Transverse colon (tissue), 4 donors: ENCODE data around the gene ATG5. TPM values are rescaled to one million over a fixed set of nuclear protein-coding genes. Genes with fewer than 3 reads are reported as not detected.

Source experiments
- DNase-seq: peaks from one replicate; pipeline ENCODE4 v3.0.0-alpha.2; 2019
- H3K27ac ChIP-seq, 4 donors: fragments of 200-600 bp; sonication (generic); 2 replicates each; pipeline ENCODE4 v1.5.1; 2016 to 2018; ENCODE audit warnings: inconsistent platforms in 4 of 4
- H3K27me3 ChIP-seq: fragments of 200-600 bp; sonication (generic); 2 replicates; pipeline ENCODE4 v1.5.1; 2017; ENCODE audit warnings: inconsistent platforms
- H3K36me3 ChIP-seq, 4 donors: fragments of 200-600 bp; sonication (generic); 2 replicates each; pipeline ENCODE4 v1.5.1; 2017 to 2019; ENCODE audit warnings: inconsistent platforms in 4 of 4
- H3K4me1 ChIP-seq, 4 donors: fragments of 200-600 bp; sonication (generic); 2 replicates each; pipeline ENCODE4 v1.5.1; 2017 to 2020; ENCODE audit warnings: inconsistent platforms in 4 of 4
- H3K4me3 ChIP-seq, 4 donors: fragments of 200-600 bp; sonication (generic); 1 replicate in 1 of 4; 2 replicates in 3 of 4; pipeline versions ENCODE4 v1.5.1 to v1.6.1; 2017 to 2019; ENCODE audit warnings: inconsistent platforms in 4 of 4
- H3K9me3 ChIP-seq, 2 donors: fragments of 200-600 bp; sonication (generic); 2 replicates each; pipeline ENCODE4 v1.5.1; 2017 to 2019; ENCODE audit warnings: inconsistent platforms in 2 of 2
- EP300 ChIP-seq: sonication (generic); formaldehyde crosslinking; IDR thresholded peaks from one replicate; pipeline ENCODE4 v1.6.1; 2017; ENCODE audit warnings: antibody characterized with exemption, low read depth
- POLR2A ChIP-seq: fragments of 450-650 bp; IDR thresholded peaks from one replicate; pipeline ENCODE4 v1.6.1; 2016; ENCODE audit warnings: antibody characterized with exemption, mild to moderate bottlenecking, moderate library complexity
- POLR2AphosphoS5 ChIP-seq, 3 donors: sonication (generic); formaldehyde crosslinking; IDR thresholded peaks; one replicate each; pipeline ENCODE4 v1.6.1; 2016; ENCODE audit warnings: antibody characterized with exemption in 3 of 3
- WGBS, 2 donors: methylation state at CpG; one replicate each; pipeline ENCODE4 v1.1.5; 2018; ENCODE audit warnings: low coverage in 1 of 2; 5-methylcytosine and 5-hydroxymethylcytosine counted together
- in situ Hi-C, 4 donors: fragments of 200-750 bp; cut with MboI; loops; one replicate each; pipeline versions ENCODE4 v1.15.0 to v1.15.1; 2017; ENCODE audit warnings: low sequenced_read_pairs in 3 of 4, low pct_ligation_motif_present in 1 of 4, low pct_unique_long_range_greater_than_20kb in 1 of 4
- intact Hi-C: fragments of 100-400 bp; cut with DNase I; formaldehyde crosslinking; loops from one replicate; pipeline ENCODE4 v1.15.1; 2023; ENCODE audit warnings: low total_unique reads
- total RNA-seq, 4 donors: library from RNA; depleted of rRNA; stranded (reverse); fragments of >200 nt; gene quantifications; one replicate each; pipeline ENCODE4 v1.1.0, GENCODE V29; 2016
- TF ChIP-seq, protein P1 (sequence below), 5 experiments: fragments of 200-600 bp in 3 of 5; fragments of 450-650 bp in 2 of 5; sonication (generic) in 3 of 5; IDR thresholded peaks; 1 replicate in 2 of 5; 2 replicates in 3 of 5; pipeline ENCODE4 v1.5.1; 2016 to 2017; ENCODE audit warnings: antibody characterized with exemption in 5 of 5, inconsistent platforms in 3 of 5, mild to moderate bottlenecking in 2 of 5, moderate library complexity in 1 of 5

Gene ATG5
- total RNA-seq, 4 donors from 2014 or later: 21.7 to 56.4 (median 44.9) TPM

DNA sequence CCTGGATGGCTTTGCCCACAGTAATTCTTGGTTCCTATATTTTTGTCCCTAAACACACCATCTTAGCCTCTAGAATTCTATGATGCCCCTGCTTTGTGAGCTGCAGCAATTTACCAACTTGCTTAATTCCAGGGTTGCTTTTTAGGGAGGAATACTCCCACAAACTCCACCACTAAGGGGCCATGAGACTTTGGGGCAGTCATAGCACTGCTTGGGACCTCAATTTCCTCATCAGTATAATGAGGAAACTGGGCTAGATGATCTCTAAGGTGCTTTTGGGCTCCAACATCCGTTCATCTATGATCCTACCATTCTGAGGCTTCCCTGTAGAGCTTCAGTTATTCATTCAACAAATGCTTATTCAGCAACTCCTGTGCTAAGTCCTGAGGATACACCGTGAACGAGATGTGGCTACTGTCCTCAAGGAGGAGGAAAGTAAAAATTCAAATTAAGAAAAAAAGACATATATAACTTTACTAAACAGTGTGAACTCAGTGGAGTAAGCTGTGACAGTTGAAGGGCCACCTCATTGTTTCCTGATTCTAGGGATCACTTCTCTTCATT lies 164.2 kb downstream of the ATG5 start:
- 90% methylated on average over 3 of the region's 3 CpGs for WGBS, 2 donors
- Histone ChIP-seq H3K36me3 (no peaks in the 10 kb centered on the region), H3K9me3 (no peaks in the 10 kb centered on the region), H3K27ac (no peak overlapping the region), H3K4me1 (peaks cover 0 to 6% (median 0%) of the 10 kb centered on the region in 4 donors), H3K27me3 (no peaks in the 10 kb centered on the region), H3K4me3 (no peak overlapping the region)
- no peak for DNase-seq
- intact Hi-C loops: no loop called here
- no peak for TF ChIP-seq EP300
- no peak for TF ChIP-seq POLR2A
- TF ChIP-seq POLR2AphosphoS5 (IDR thresholded peaks at IDR 0.05): no peak
- TF ChIP-seq, protein P1, sequence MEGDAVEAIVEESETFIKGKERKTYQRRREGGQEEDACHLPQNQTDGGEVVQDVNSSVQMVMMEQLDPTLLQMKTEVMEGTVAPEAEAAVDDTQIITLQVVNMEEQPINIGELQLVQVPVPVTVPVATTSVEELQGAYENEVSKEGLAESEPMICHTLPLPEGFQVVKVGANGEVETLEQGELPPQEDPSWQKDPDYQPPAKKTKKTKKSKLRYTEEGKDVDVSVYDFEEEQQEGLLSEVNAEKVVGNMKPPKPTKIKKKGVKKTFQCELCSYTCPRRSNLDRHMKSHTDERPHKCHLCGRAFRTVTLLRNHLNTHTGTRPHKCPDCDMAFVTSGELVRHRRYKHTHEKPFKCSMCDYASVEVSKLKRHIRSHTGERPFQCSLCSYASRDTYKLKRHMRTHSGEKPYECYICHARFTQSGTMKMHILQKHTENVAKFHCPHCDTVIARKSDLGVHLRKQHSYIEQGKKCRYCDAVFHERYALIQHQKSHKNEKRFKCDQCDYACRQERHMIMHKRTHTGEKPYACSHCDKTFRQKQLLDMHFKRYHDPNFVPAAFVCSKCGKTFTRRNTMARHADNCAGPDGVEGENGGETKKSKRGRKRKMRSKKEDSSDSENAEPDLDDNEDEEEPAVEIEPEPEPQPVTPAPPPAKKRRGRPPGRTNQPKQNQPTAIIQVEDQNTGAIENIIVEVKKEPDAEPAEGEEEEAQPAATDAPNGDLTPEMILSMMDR (IDR thresholded peaks at IDR 0.05): no peak
- in situ Hi-C loops: no loop called here

DNA sequence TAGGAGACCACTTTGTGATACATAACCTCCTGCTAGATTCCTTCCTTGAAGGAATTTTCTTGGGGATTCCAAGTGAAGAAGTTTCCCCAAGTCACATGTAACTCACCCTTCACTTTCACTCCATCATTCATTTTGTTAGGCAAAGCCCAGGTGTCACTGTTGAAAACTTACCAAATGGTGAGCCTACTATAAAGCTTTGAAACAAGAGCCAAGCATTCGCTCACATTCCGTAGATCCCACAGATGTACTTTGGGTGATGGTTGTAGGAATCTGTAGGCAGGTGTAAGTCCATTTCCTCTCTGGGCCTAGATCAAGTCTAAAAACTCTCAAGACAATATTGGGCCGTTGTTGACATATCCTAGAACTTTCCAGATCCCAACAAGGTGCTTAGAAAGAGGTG lies 165.4 kb downstream of the ATG5 start:
- Histone ChIP-seq H3K9me3 (no peaks in the 10 kb centered on the region), H3K36me3 (no peaks in the 10 kb centered on the region), H3K27ac (no peak overlapping the region), H3K27me3 (no peaks in the 10 kb centered on the region), H3K4me3 (no peak overlapping the region), H3K4me1 (peaks cover 0 to 6% (median 0%) of the 10 kb centered on the region in 4 donors)
- intact Hi-C loops: no loop called here
- in situ Hi-C loops: no loop called here
- no peak for DNase-seq
- TF ChIP-seq POLR2AphosphoS5 (IDR thresholded peaks at IDR 0.05) (no peak), POLR2A (no peak), EP300 (no peak)
- TF ChIP-seq, protein P1 (IDR thresholded peaks at IDR 0.05): no peak
- WGBS, 2 donors: 71 to 96% methylated on average over 1 to 3 of the region's 3 CpGs

DNA sequence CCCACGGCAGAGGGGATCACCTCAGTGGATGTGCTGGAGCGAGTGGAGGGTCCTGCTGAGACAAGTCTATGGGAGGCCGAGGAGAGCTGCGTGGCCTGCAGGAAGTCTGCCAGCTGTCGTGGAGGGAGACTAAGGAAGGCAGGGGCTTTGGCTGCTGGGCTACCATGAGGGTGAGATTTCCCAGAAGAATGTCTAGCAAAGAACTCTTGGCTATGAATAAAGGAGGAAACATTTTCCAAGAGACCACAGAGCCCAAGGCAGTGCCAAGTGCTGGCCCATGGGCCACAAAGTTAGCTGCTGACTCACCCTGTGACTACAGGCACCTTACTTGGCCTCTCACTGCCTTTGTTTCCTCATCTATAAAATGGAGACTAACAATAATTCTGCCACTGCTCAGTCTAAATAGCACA lies 166.0 kb downstream of the ATG5 start:
- TF ChIP-seq EP300: no peak
- TF ChIP-seq, protein P1 (IDR thresholded peaks at IDR 0.05): no peak
- no peak for TF ChIP-seq POLR2A
- TF ChIP-seq POLR2AphosphoS5 (IDR thresholded peaks at IDR 0.05): no peak
- DNase-seq: no peak
- intact Hi-C loops: no loop called here
- H3K27me3 ChIP-seq: no peaks in the 10 kb centered on the region
- H3K27ac ChIP-seq: no peak overlapping the region
- H3K9me3 ChIP-seq: no peaks in the 10 kb centered on the region
- H3K36me3 ChIP-seq: no peaks in the 10 kb centered on the region
- H3K4me3 ChIP-seq: no peak overlapping the region
- in situ Hi-C loops: no loop called here
- 85% methylated on average over 5 of the region's 5 CpGs; no CpG with 5 or more reads in 1 of the 2 donors for WGBS, 2 donors
- H3K4me1 ChIP-seq: peaks cover 0 to 6% (median 0%) of the 10 kb centered on the region in 4 donors

DNA sequence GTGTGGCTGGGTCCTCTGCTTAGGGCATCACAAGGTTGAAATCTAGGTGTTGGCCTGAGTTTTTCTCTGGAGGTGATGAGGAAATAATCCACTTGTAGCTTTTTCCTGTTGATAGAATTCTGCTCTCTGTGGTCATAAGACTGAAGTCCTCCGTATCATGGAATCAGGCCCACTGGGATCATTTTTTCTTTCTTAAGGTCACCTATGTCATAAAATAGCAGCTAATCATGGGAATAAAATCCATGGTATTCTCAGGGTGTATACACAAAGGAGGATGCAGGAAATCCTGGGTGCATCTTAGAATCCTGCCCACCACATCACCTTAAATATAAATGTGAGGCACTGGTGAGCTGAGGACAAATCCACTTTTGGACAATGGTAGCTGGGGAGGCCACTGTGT lies 166.7 kb downstream of the ATG5 start:
- Histone ChIP-seq H3K27me3 (no peaks in the 10 kb centered on the region), H3K4me1 (peaks cover 0 to 6% (median 0%) of the 10 kb centered on the region in 4 donors), H3K9me3 (no peaks in the 10 kb centered on the region), H3K27ac (no peak overlapping the region), H3K36me3 (no peaks in the 10 kb centered on the region), H3K4me3 (no peak overlapping the region)
- DNase-seq: no peak
- intact Hi-C loops (no loop called here), in situ Hi-C loops (no loop called here)
- WGBS, 2 donors: 96% methylated on average over 1 of the region's 1 CpG; no CpG with 5 or more reads in 1 of the 2 donors
- TF ChIP-seq POLR2A (no peak), EP300 (no peak), POLR2AphosphoS5 (IDR thresholded peaks at IDR 0.05) (no peak)
- TF ChIP-seq, protein P1 (IDR thresholded peaks at IDR 0.05): no peak
